DMS53 (cell line): ENCODE data around the gene PFN1.

ENCODE experiments used
- DNase-seq: peaks from one replicate; lab custom pipeline; 2025; lab: John Stamatoyannopoulos, UW

PFN1 gene

GRCh38 chr17:4967539-4968485, 19.5 kb upstream of the PFN1 start, which contains the start of gene SPAG7:
TSS of gene SPAG7 (minus strand) at chr17:4967817. CDS start at chr17:4967804, 13 bp downstream.
- peak; percentile 95 for DNase-seq

GRCh38 chr17:4966844-4967538, 18.7 kb upstream of the PFN1 start:
- peak; percentile 98 for DNase-seq

- DNase-seq = no peak
These were observed 17.1 kb upstream of the PFN1 start for GRCh38 chr17:4965311-4965986.

GRCh38 chr17:4960279-4960922, 12.1 kb upstream of the PFN1 start:
- DNase-seq = no peak

GRCh38 chr17:4959261-4959965, 11.1 kb upstream of the PFN1 start:
- no peak for DNase-seq

- DNase-seq = no peak
These were observed 9.8 kb upstream of the PFN1 start for GRCh38 chr17:4958102-4958501.

GRCh38 chr17:4956493-4957061, 8.2 kb upstream of the PFN1 start:
- no peak for DNase-seq

GRCh38 chr17:4955091-4955490, 6.8 kb upstream of the PFN1 start:
- DNase-seq = no peak

GRCh38 chr17:4953451-4953961, 5.2 kb upstream of the PFN1 start:
- DNase-seq = no peak

GRCh38 chr17:4951486-4951885, 3.2 kb upstream of the PFN1 start:
- DNase-seq = no peak

- DNase-seq = peak; percentile 64
These were observed 2.4 kb upstream of the PFN1 start, which contains the start of gene ENO3 for GRCh38 chr17:4950746-4951204. TSS of gene ENO3 (plus strand) at chr17:4951119. CDS start at chr17:4951830, 711 bp downstream.

- DNase-seq = peak; percentile 71
These were observed 1.9 kb upstream of the PFN1 start for GRCh38 chr17:4950075-4950745.

GRCh38 chr17:4949321-4950074, 1.2 kb upstream of the PFN1 start:
- peak; percentile 88 for DNase-seq

GRCh38 chr17:4948931-4949320, 596 bp upstream of the PFN1 start:
- DNase-seq = peak; percentile 93

GRCh38 chr17:4947411-4948165, 742 bp downstream of the PFN1 start:
- DNase-seq = peak; percentile 65

- DNase-seq = peak; percentile 47
These were observed 1.3 kb downstream of the PFN1 start for GRCh38 chr17:4947010-4947410.

GRCh38 chr17:4946312-4946976, 1.9 kb downstream of the PFN1 start:
- no peak for DNase-seq

- no peak for DNase-seq
These were observed 2.4 kb downstream of the PFN1 start for GRCh38 chr17:4945944-4946280.
